H1 (cell line): ENCODE results near the gene TRAP1. TPM values are rescaled to one million over a fixed set of nuclear protein-coding genes. Genes with fewer than 3 reads are reported as not detected.
A peak's percentile ranks its signal among the peaks of the same experiment; 100 is the strongest.

Experiments used
- CTCF ChIA-PET: fragments of 300-600 bp; sonication (Branson Sonifier 250); formaldehyde crosslinking; loops from one replicate; lab custom pipeline; 2021; ENCODE audit not compliant: partially characterized antibody; lab: Charles Lee
- POLR2A ChIA-PET: fragments of 300-600 bp; sonication (Branson Sonifier 250); formaldehyde crosslinking; loops from one replicate; lab custom pipeline; 2021; ENCODE audit warnings: inconsistent platforms; ENCODE audit not compliant: partially characterized antibody; lab: Charles Lee
- DNase-seq, 2 experiments: peaks; one replicate each; pipeline versions ENCODE4 v3.0.0 to v3.0.0-alpha.2; 2010 to 2022; ENCODE audit warnings: low spot score in 2 of 2, low read depth in 1 of 2, mixed read lengths in 1 of 2
- FAIRE-seq: peaks from 2 replicates; lab custom pipeline; 2011; peaks lifted over from hg19 to GRCh38; lab: Jason Lieb, UNC
- H2AFZ ChIP-seq: 2 replicates; pipeline ENCODE4 v1.8.1; 2012; ENCODE audit warnings: low read length, inconsistent platforms
- H2AK5ac ChIP-seq: 2 replicates; pipeline ENCODE4 v1.6.1; 2013; ENCODE audit warnings: low read depth, low read length
- H2BK120ac ChIP-seq: replicated peaks from 2 replicates; pipeline ENCODE3; 2013; ENCODE audit warnings: low read depth, low read length, inconsistent platforms
- H2BK12ac ChIP-seq: 2 replicates; pipeline ENCODE4 v1.6.1; 2013; ENCODE audit warnings: low read depth, low read length
- H2BK15ac ChIP-seq: 2 replicates; pipeline ENCODE4 v1.6.1; 2013; ENCODE audit warnings: low read length
- H2BK20ac ChIP-seq: 2 replicates; pipeline ENCODE4 v1.6.1; 2013; ENCODE audit warnings: low read length
- H2BK5ac ChIP-seq: 2 replicates; pipeline ENCODE4 v1.6.1; 2013; ENCODE audit warnings: low read depth, low read length
- H3K14ac ChIP-seq: 2 replicates; pipeline ENCODE4 v1.6.1; 2013; ENCODE audit warnings: inconsistent platforms; ENCODE audit not compliant: insufficient read length
- H3K18ac ChIP-seq: 2 replicates; pipeline ENCODE4 v1.6.1; 2013; ENCODE audit warnings: low read length; ENCODE audit errors: extremely low read depth
- H3K23ac ChIP-seq: 2 replicates; pipeline ENCODE4 v1.6.1; 2013; ENCODE audit warnings: inconsistent platforms; ENCODE audit not compliant: insufficient read length
- H3K23me2 ChIP-seq: 2 replicates; pipeline ENCODE4 v1.6.1; 2013; ENCODE audit warnings: low read depth, low read length
- H3K27ac ChIP-seq: 2 replicates; pipeline ENCODE4 v1.6.1; 2011; ENCODE audit warnings: low read depth, low read length, inconsistent platforms
- H3K27me3 ChIP-seq, 4 experiments: replicated peaks in 1 of 4; 1 replicate in 1 of 4; 2 replicates in 3 of 4; pipeline versions ENCODE4 v1.6.1 to v1.8.1; 2011 to 2013; ENCODE audit warnings: low read length in 3 of 4, mild to moderate bottlenecking in 3 of 4, inconsistent platforms in 2 of 4, mixed read lengths in 2 of 4, moderate library complexity in 1 of 4; ENCODE audit not compliant: control insufficient read depth in 3 of 4, insufficient read depth in 3 of 4; ENCODE audit errors: extremely low read depth in 1 of 4
- H3K36me3 ChIP-seq, 4 experiments: 2 replicates each; pipeline versions ENCODE4 v1.6.1 to v1.8.1; 2011 to 2013; ENCODE audit warnings: mild to moderate bottlenecking in 4 of 4, low read length in 3 of 4, moderate library complexity in 2 of 4, control low read depth in 1 of 4, inconsistent platforms in 1 of 4; ENCODE audit not compliant: insufficient read depth in 4 of 4, control insufficient read depth in 2 of 4
- H3K4ac ChIP-seq: replicated peaks from 2 replicates; pipeline ENCODE3; 2013; ENCODE audit warnings: low read length, low read depth, mixed read lengths, inconsistent platforms; ENCODE audit not compliant: insufficient read length
- H3K4me1 ChIP-seq, 4 experiments: replicated peaks in 1 of 4; 1 replicate in 1 of 4; 2 replicates in 3 of 4; pipeline versions ENCODE4 v1.6.1 to v1.8.1; 2011 to 2013; ENCODE audit warnings: low read length in 3 of 4, inconsistent platforms in 2 of 4, mixed read lengths in 1 of 4; ENCODE audit not compliant: insufficient read depth in 4 of 4, control insufficient read depth in 3 of 4
- H3K4me2 ChIP-seq, 2 experiments: 2 replicates each; pipeline versions ENCODE4 v1.6.1 to v1.8.1; 2011 to 2013; ENCODE audit warnings: low read depth in 2 of 2, low read length in 2 of 2, control low read depth in 1 of 2, inconsistent platforms in 1 of 2, mild to moderate bottlenecking in 1 of 2; ENCODE audit not compliant: insufficient read depth in 1 of 2
- H3K4me3 ChIP-seq, 4 experiments: fragments of 200-600, 300-600 bp in 1 of 4; sonication (generic), shearing (Covaris generic), sonication (Bioruptor Twin) in 1 of 4; 2 replicates each; pipeline versions ENCODE4 v1.5.1 to v1.8.1; 2011 to 2016; ENCODE audit warnings: low read length in 4 of 4, low read depth in 3 of 4, control low read depth in 2 of 4, inconsistent platforms in 2 of 4, mild to moderate bottlenecking in 2 of 4, mixed read lengths in 1 of 4, moderate library complexity in 1 of 4; ENCODE audit not compliant: insufficient read depth in 2 of 4; ENCODE audit errors: extremely low read depth in 1 of 4
- H3K56ac ChIP-seq: replicated peaks from 2 replicates; pipeline ENCODE3; 2013; ENCODE audit warnings: low read depth, mild to moderate bottlenecking, mixed read lengths, low read length, inconsistent platforms; ENCODE audit not compliant: insufficient read length
- H3K79me1 ChIP-seq: 2 replicates; pipeline ENCODE4 v1.6.1; 2013; ENCODE audit warnings: low read depth, low read length, control low read depth
- H3K79me2 ChIP-seq, 2 experiments: 2 replicates each; pipeline versions ENCODE4 v1.6.1 to v1.8.1; 2012 to 2013; ENCODE audit warnings: low read length in 2 of 2, mild to moderate bottlenecking in 2 of 2, inconsistent platforms in 1 of 2; ENCODE audit not compliant: insufficient read depth in 2 of 2, control insufficient read depth in 1 of 2
- H3K9ac ChIP-seq, 4 experiments: replicated peaks in 1 of 4; 1 replicate in 1 of 4; 2 replicates in 3 of 4; pipeline versions ENCODE4 v1.6.1 to v1.8.1; 2011 to 2013; ENCODE audit warnings: low read depth in 3 of 4, low read length in 3 of 4, control low read depth in 2 of 4, mild to moderate bottlenecking in 2 of 4, moderate library complexity in 2 of 4, inconsistent platforms in 1 of 4; ENCODE audit errors: extremely low read depth in 1 of 4
- H3K9me3 ChIP-seq, 2 experiments: 2 replicates each; pipeline versions ENCODE4 v1.6.1 to v1.8.1; 2012 to 2013; ENCODE audit warnings: mild to moderate bottlenecking in 2 of 2, moderate library complexity in 2 of 2, control low read depth in 1 of 2, inconsistent platforms in 1 of 2, low read depth in 1 of 2, low read length in 1 of 2, mixed read lengths in 1 of 2; ENCODE audit not compliant: insufficient read depth in 2 of 2
- H4K20me1 ChIP-seq, 2 experiments: replicated peaks in 1 of 2; 2 replicates each; pipeline versions ENCODE3 to v1.8.1; 2011 to 2013; ENCODE audit warnings: inconsistent platforms in 2 of 2, low read length in 2 of 2, mild to moderate bottlenecking in 1 of 2; ENCODE audit not compliant: insufficient read depth in 2 of 2, control insufficient read depth in 1 of 2
- H4K5ac ChIP-seq: 2 replicates; pipeline ENCODE4 v1.6.1; 2013; ENCODE audit warnings: low read length, low read depth, mixed read lengths, inconsistent platforms; ENCODE audit not compliant: insufficient read length
- H4K8ac ChIP-seq: 2 replicates; pipeline ENCODE4 v1.8.0; 2013; ENCODE audit warnings: mild to moderate bottlenecking, moderate library complexity, low read length, inconsistent platforms; ENCODE audit not compliant: insufficient read depth; ENCODE audit errors: extremely low read depth
- H4K91ac ChIP-seq: replicated peaks from 2 replicates; pipeline ENCODE3; 2013; ENCODE audit warnings: low read length, mixed read lengths, inconsistent platforms; ENCODE audit not compliant: insufficient read length
- CTCF ChIP-seq, 3 experiments: IDR thresholded peaks; 1 replicate in 2 of 3; 2 replicates in 1 of 3; pipeline versions ENCODE4 v1.5.1 to v1.6.1; 2011; ENCODE audit warnings: low read length in 3 of 3, mild to moderate bottlenecking in 3 of 3, inconsistent platforms in 2 of 3, low read depth in 1 of 3, moderate library complexity in 1 of 3; ENCODE audit not compliant: insufficient read depth in 1 of 3; ENCODE audit errors: control extremely low read depth in 1 of 3
- POU5F1 ChIP-seq: IDR thresholded peaks from 2 replicates; pipeline ENCODE4 v1.6.1; 2011; ENCODE audit warnings: low read depth, mild to moderate bottlenecking, low read length, moderate library complexity
- RAD21 ChIP-seq, 2 experiments: IDR thresholded peaks in 1 of 2; conservative IDR thresholded peaks in 1 of 2; 2 replicates each; pipeline ENCODE4 v1.6.1; 2011; ENCODE audit warnings: low read depth in 2 of 2, low read length in 2 of 2, improper control_type of control experiment in 1 of 2, inconsistent platforms in 1 of 2, mild to moderate bottlenecking in 1 of 2, moderate library complexity in 1 of 2
- WGBS, 2 experiments: shearing (Covaris generic) in 1 of 2; methylation state at CpG; one replicate each; pipeline versions ENCODE4 v1.1.6 to v1.1.7; 2013 to 2015; ENCODE audit warnings: low lambda C conversion rate in 2 of 2, mixed read lengths in 2 of 2, inconsistent platforms in 1 of 2, low coverage in 1 of 2, missing lambda C conversion rate in 1 of 2; ENCODE audit not compliant: insufficient replicate concordance in 2 of 2, insufficient coverage in 1 of 2, insufficient read length in 1 of 2; ENCODE audit errors: extremely low coverage in 1 of 2, missing lambda C conversion rate in 1 of 2; 5-methylcytosine and 5-hydroxymethylcytosine counted together
- polyA plus RNA-seq, 7 experiments: library from polyadenylated mRNA; depleted of rRNA in 3 of 7; stranded (reverse) in 5 of 7; unstranded in 2 of 7; fragments of >200 nt in 5 of 7; fragments of 200-250 nt in 2 of 7; gene quantifications; 1 replicate in 5 of 7; 2 replicates in 1 of 7; 4 replicates in 1 of 7; pipeline versions ENCODE4 v1.2.1 to v1.2.3, GENCODE V29; 2011 to 2013; ENCODE audit warnings: missing spikeins in 2 of 7, mixed read lengths in 2 of 7
- total RNA-seq: library from RNA; stranded (reverse); fragmentation: NEBNext Ultra II Directional; extraction: Animal tissue kit (Norgen Biotek cat#: 25700); gene quantifications from 2 replicates; pipeline ENCODE4 v1.2.1, GENCODE V29; 2021

The TRAP1 gene
- total and polyA plus RNA-seq, 2 of the 8 experiments (the other 6 are each of a cell fraction or from before 2014, with no cell fraction given): 215 to 283 TPM

DNA sequence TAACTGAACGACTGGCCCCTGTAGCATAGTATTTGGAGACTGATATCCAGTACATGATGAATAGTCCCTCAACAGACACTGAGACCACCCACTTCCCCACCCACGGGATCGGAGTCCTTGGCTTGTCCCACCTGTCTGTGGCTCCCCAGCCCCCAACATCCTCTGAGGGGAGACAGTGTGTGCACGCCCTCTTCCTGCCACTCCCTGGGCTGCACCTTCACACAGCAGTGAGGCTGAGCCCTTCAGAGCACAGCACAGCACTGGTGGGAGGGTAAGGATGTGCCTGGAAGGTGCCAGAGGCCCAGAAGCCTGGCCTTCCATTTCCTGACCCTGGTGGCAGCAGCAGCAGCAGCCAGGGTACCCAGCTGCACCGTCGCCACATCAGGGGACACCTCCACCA is 51.8 kb downstream of the TRAP1 start:
- H3K23me2 ChIP-seq: no peaks in the 10 kb centered on the region
- no peak overlapping the region for H3K18ac ChIP-seq
- TF ChIP-seq POU5F1 (no peak), RAD21 (IDR thresholded peaks at IDR 0.05 in 1 of 2, conservative IDR thresholded peaks at IDR 0.05 in 1 of 2; ENCODE audit: low read depth in 2 of 2, low read length in 2 of 2) (peak; percentile 19 to 34; a peak in 3 of 4 replicates), CTCF (IDR thresholded peaks at IDR 0.05; ENCODE audit: control extremely low read depth in 1 of 3, insufficient read depth in 1 of 3, low read depth in 1 of 3, low read length in 3 of 3) (peak in 2 of 3 experiments; percentile 13 to 27; a peak in 2 of 4 replicates)
- H2AFZ ChIP-seq: no peak overlapping the region
- no peak overlapping the region for H3K4me2 ChIP-seq
- WGBS, 2 experiments: 92% methylated on average over 6 of the region's 6 CpGs; no CpG with 5 or more reads in 1 of the 2 experiments
- H2BK5ac ChIP-seq: no peak overlapping the region
- FAIRE-seq (no peak), DNase-seq (no peak)
- no peak overlapping the region for H2BK20ac ChIP-seq
- no peak overlapping the region for H3K4me3 ChIP-seq
- H4K8ac ChIP-seq: no peak overlapping the region
- H3K9ac ChIP-seq: no peak overlapping the region
- H3K4me1 ChIP-seq: no peaks in the 10 kb centered on the region
- peaks cover 4% of the 10 kb centered on the region; the same call in 1 of the 2 replicates for H3K79me1 ChIP-seq
- no peak overlapping the region for H2BK12ac ChIP-seq
- ChIA-PET CTCF (interaction anchor here (0.6 to 3.4 kb wide), 3 partner anchors 11 to 77 kb away, joined by 3 to 22 read pairs (median 3); partner anchors contain the start of gene DNASE1), POLR2A (no interaction called here)
- H3K23ac ChIP-seq: no peak overlapping the region
- no peak overlapping the region for H2BK15ac ChIP-seq
- no peak overlapping the region for H3K4ac ChIP-seq
- no peak overlapping the region for H3K56ac ChIP-seq
- H3K27ac ChIP-seq: no peak overlapping the region
- peaks cover 6 to 7% of the 10 kb centered on the region in 2 experiments for H4K20me1 ChIP-seq
- H3K36me3 ChIP-seq: peaks cover 28 to 62% (median 46%) of the 10 kb centered on the region in 4 experiments
- H4K91ac ChIP-seq: no peak overlapping the region
- no peak overlapping the region for H2BK120ac ChIP-seq
- no peak overlapping the region for H3K14ac ChIP-seq
- no peaks in the 10 kb centered on the region for H3K9me3 ChIP-seq
- no peak overlapping the region for H2AK5ac ChIP-seq
- H3K79me2 ChIP-seq: no peaks in the 10 kb centered on the region
- no peak overlapping the region for H4K5ac ChIP-seq
- H3K27me3 ChIP-seq: no peaks in the 10 kb centered on the region
